K562 treated with DMSO at 1 percent for 48 hours (cell line): ENCODE measurements around the gene FBXO42. TPM values are rescaled to one million over a fixed set of nuclear protein-coding genes. Genes with fewer than 3 reads are reported as not detected.

Experiments used
- total RNA-seq: library from RNA; unstranded; fragments of 300-600 nt; gene quantifications from 2 replicates; pipeline ENCODE4 v1.2.3, GENCODE V29; 2022; ENCODE audit warnings: low replicate concordance; ENCODE audit errors: extremely low read depth

FBXO42 gene
- total RNA-seq, result not detected in 2 replicates

DNA sequence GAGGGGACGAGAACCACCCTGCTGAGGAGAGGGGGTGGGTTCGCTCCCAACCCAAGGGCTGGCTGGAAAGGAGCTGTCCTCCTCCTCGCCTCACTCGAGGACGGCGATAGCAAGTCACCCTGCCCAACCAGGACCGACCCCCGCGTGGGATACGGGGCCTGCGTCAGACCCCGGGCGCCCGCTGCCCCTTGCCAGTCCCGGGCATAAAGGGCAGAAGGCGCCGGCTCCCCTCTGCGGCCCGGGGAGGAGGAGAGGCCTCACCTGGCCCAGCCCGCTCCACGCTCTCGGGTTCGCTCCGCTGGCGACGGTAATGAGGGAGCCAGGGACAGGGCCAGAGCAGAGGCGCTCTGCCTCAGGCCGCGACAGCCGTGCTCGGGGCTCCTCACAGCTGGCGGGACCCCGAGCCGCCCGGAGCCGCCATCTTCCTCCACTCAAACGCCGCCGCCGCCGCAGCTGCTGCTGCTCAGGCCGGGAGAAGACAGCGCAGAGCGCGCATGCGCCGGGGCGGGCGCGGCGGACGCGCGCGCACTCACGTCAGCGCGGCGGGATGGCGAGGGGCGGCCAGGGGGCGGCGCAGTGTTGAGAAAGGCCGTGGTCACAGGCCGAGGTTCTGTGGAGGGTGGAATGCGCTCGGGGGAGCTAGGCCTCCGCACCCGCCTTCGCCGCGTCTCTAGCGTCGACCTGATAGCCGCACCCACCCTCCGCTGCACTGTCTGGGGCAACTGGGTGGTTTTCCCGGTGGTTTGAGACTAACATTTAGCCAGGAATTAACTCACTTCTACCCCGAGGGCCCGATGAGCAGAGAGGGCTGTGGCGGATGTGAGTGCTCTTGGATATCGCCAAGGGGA lies at the start of gene FBXO42:
Gene FBXO42 (minus strand): TSS at position 487 of the 848 bp plus-strand sequence. CDS start 37,062 bp downstream, outside the sequence.

DNA sequence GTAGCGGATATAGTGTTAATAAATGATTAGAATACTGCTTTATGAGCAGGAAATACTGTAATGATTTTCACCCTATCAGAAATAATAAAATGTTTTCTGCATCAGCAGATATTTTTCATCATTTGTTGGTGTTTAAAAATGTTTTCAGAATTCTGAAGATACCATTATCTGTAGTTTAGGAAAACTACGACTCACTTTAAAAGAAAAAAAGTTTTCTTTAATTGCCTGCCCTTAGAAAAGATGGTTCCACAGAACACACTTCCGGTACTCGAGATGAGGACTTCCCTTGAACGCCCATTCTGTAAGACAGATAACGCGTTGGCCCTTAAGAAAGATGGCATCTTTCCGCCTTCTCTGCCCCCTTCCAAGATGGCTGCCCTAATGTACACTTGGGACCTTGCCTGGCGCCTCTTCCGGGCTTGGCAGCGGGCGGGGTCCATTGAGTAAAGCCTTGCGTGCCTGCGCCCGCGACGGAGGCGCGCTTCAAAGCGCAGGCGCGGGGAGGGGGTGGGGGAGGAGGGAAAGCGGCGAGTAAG lies 14.5 kb upstream of the FBXO42 start, which contains the start of gene SZRD1:
Gene SZRD1 (plus strand): TSS at position 521 of the 536 bp plus-strand sequence. CDS start 16 bp downstream, outside the sequence.

DNA sequence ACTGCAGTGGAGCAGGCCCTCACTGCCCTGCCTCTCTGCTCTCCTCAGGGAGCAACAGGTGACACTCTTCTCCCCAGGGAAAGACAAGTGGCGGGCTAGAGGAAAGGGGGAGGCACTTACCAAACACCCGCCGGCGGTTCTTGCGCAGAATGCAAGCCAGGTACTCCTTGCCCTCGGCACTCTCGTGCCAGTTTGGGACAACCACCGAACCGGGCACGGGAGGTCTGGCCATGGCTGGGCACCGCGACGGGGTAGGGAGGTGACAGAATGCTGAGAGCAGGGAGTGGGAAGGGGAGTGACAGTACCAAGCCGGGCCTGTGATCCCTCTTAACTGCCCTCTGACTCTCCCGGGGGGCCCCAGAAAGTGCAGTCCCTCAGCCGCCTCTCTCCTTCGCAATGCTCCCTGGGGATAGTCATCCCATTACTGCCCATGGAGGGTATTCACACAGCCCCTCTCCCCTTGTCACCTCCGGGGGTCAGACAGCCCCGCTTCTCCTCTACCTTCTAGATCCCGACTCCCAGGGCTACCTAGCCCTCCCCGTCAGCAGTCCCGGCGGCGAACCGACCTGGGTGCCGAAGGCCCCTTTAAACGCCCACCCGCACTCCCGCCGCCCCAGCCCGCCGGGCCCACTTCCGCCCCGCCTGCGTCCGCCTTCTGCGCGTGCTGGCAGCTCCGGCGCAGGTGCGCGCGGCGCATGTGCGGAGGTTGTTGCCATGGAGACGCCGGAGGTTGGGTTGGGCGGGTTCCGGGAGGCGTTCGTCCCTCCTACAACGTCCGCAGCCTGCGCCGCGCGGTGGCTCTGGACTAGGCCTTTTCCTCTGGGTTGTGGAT lies 115.6 kb downstream of the FBXO42 start, which contains the start of gene CPLANE2:
Gene CPLANE2 (minus strand): TSS at position 673 of the 832 bp plus-strand sequence. CDS start 441 bp downstream, at position 232.

DNA sequence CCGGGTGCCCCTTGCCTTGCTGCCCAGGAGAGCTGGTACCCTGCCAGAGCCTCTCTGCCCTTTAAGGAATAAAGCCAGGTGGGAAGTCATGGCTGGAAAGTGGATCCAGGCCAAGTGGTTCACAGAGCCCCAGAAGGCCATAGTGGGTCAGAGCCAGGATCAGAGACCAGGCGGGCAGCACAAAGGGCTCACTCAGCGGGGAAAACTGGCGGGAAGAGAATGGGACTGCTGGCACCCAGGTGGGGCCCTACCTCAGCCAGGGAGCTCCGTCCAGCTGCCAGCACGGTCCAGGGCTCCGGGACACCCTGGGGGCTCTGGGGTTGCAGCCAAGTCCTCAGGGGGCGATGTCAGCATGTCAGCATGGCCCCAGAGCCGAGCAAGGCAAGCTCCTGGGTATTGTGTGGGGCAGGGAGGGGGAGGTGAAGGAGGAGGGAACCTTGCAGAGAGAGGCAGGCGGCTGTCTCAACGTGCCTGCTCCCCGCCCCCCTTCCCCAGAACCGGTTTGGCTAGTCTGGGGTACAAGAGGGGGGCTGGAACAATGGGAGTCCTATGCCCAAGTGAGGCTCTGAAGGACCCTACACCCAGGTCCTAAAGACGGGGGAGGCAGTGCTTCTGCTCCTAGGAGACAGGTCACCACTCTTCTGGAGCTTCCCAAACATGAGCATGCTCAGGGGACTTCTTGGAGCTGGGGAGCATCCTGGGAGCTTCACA lies 139.9 kb downstream of the FBXO42 start, which contains the start of gene ARHGEF19:
Gene ARHGEF19 (minus strand): TSS at position 402 of the 711 bp plus-strand sequence. CDS start 3,598 bp downstream, outside the sequence.

Other genes with a start within 250 kb of the FBXO42 start
- gene EPHA2, start 196.4 kb downstream of the FBXO42 start, total RNA-seq, result not detected in 2 replicates
- not detected in 2 replicates for gene ARHGEF19, start 139.8 kb downstream of the FBXO42 start, total RNA-seq
- gene CPLANE2, start 115.3 kb downstream of the FBXO42 start, total RNA-seq, result not detected in 2 replicates
- gene SZRD1, start 14.8 kb upstream of the FBXO42 start, total RNA-seq, result not detected in 2 replicates
- not detected in 2 replicates for gene SPATA21, start 84.9 kb upstream of the FBXO42 start, total RNA-seq
- not detected in 2 replicates for gene NECAP2, start 88.2 kb upstream of the FBXO42 start, total RNA-seq
- not detected in 2 replicates for gene RNU1-1, start 161.8 kb upstream of the FBXO42 start, total RNA-seq